ENCODE measurements around the gene ZBBX.

Gene ZBBX

DNA sequence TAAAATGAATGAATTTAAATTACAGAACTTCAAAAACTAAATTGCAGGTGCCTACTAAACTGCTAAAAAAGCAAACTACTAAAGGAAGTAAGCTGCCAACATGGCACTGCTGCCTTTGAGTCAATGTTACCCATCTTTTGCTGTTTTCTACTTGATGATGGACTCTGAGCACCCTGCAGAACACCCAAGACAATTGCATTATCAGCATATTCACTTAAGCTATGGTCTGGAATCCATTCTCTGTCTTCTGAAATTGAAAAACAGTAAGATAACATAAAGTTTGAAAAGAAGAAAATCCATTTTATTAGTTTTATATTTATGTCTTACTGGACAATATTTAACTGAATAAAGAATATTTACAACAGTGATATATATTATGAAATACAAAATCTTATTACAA, 91.4 kb downstream of the ZBBX start:
- Mint-ChIP-seq H3K27ac (no peak overlapping the region), H3K4me3 (no peak overlapping the region), H3K4me1 (ENCODE audit: low read depth) (no peaks in the 10 kb centered on the region), H3K36me3 (ENCODE audit: low read depth) (no peaks in the 10 kb centered on the region), H3K27me3 (ENCODE audit: low read depth) (no peaks in the 10 kb centered on the region), H3K9me3 (no peaks in the 10 kb centered on the region)
- no peak for DNase-seq (ENCODE audit: low spot score)

DNA sequence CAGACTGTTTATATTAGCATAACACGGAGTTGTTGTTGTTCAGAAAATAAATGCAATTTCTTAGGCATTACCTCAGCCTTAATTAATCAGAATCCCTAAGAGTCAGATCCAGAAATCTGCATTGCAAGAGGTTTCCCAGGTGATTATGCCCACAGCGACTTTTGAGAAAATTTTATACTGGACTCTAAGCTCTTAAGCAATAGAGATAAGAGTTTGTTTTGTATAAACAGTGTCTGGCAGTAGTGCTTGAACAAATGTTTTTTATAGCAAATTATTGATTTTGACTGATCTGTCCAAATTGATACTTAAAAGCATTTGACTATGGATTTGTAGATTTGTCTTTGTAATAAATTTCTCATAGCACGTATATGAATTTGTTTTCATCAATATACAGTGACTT, 92.8 kb downstream of the ZBBX start:
- DNase-seq (ENCODE audit: low spot score) = no peak
- H3K36me3 Mint-ChIP-seq (ENCODE audit: low read depth) = no peaks in the 10 kb centered on the region
- H3K9me3 Mint-ChIP-seq = no peaks in the 10 kb centered on the region
- no peaks in the 10 kb centered on the region for H3K4me1 Mint-ChIP-seq (ENCODE audit: low read depth)
- no peak overlapping the region for H3K4me3 Mint-ChIP-seq
- no peak overlapping the region for H3K27ac Mint-ChIP-seq
- no peaks in the 10 kb centered on the region for H3K27me3 Mint-ChIP-seq (ENCODE audit: low read depth)

DNA sequence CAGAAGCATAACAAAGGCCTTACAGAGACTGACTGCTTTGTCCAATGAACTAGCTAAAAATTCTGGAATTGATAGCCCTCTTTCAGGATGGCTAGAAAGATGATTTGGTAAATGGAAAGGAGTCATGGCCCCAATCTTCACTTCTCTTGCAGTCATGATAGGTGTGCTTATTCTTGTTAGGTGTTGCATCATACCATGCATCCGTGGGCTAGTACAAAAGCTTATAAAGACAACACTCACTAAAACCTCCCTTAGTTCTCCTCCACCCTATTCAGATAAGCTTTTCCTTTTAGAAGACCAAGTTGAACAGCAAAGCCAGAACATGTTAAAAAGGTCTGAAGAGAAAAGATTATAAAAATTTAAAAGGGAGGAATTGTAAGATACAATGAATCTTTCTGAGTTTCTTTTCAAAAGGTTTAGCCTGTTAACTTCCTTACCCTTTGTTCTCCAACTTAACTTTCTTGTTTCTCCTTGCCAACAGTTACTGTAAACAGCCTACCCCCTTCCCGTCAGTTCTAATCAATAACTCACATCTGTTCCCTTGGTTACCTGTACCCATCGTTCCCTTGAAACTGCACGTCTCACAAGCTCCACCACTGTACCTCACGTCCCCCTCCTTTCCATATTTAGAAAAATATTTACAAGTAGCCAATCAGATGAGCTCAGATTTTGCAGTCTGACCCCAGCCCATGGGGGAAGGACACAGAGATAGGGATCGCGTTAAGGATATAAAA, 105.8 kb downstream of the ZBBX start:
- Mint-ChIP-seq H3K9me3 (peaks cover 22% of the 10 kb centered on the region), H3K27ac (no peak overlapping the region), H3K4me3 (no peak overlapping the region), H3K36me3 (ENCODE audit: low read depth) (no peaks in the 10 kb centered on the region), H3K27me3 (ENCODE audit: low read depth) (no peaks in the 10 kb centered on the region), H3K4me1 (ENCODE audit: low read depth) (no peaks in the 10 kb centered on the region)
- DNase-seq (ENCODE audit: low spot score) = no peak

DNA sequence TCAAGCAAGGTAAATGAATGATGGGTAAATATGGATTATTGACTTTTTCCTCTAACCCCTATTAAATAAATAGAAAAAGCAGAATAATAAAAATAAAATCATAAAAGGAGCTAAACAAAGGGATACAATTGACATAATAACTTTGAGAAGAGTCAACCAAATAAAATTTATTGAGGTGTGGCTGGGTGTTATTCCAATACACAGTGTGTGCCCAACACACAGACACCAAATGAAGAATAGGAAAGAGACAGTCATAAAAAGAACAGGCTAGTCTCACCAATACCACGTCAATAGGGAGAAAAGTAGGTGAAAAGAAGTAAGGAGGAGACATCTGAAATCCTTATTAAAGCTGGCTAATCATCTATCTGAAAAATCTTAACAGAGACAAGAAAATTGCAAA, 127.1 kb downstream of the ZBBX start:
- Mint-ChIP-seq H3K4me3 (no peak overlapping the region), H3K9me3 (no peaks in the 10 kb centered on the region), H3K27ac (no peak overlapping the region), H3K36me3 (ENCODE audit: low read depth) (no peaks in the 10 kb centered on the region), H3K27me3 (ENCODE audit: low read depth) (no peaks in the 10 kb centered on the region), H3K4me1 (ENCODE audit: low read depth) (no peaks in the 10 kb centered on the region)
- DNase-seq (ENCODE audit: low spot score) = no peak

DNA sequence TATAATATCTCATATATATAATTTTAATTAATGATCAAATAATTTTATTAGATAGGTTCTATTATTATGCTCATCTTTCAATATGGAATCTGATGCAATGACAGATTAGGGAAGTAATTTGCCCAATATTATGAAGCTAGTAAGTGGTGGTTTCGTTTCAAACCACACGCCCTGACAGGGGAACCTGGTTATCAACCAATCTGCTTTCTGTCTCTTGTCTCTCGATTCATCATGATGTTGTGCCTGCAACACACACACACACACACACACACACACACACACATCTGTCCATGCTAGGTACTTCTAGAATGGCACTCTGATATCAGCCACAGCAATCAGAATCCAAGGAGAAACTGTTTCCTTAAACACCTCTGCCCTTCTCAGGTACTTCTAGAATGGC, 128.4 kb downstream of the ZBBX start:
- DNase-seq (ENCODE audit: low spot score) = no peak
- Mint-ChIP-seq H3K27ac (no peak overlapping the region), H3K27me3 (ENCODE audit: low read depth) (no peaks in the 10 kb centered on the region)

DNA sequence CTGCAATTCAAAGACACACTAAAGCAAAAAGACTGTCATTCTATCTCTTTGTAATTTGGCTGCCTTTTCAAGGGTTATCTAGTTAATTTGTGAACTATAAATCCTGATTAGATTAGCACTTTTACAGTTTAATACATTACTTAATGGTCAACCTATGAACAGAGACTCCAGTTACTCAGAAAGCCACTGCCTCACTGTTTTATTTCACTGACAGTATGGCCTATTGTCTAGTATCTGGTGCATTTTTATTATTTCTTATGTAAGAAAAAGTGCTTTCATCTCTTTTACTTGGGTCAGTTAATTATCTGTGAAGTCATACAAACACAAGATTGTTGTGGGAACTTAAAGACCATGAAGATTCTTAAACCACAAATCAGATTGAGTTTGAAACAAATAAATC, 133.8 kb downstream of the ZBBX start:
- Mint-ChIP-seq H3K36me3 (ENCODE audit: low read depth) (no peaks in the 10 kb centered on the region), H3K27ac (no peak overlapping the region), H3K4me1 (ENCODE audit: low read depth) (no peaks in the 10 kb centered on the region), H3K27me3 (ENCODE audit: low read depth) (no peaks in the 10 kb centered on the region), H3K9me3 (no peaks in the 10 kb centered on the region), H3K4me3 (no peak overlapping the region)
- no peak for DNase-seq (ENCODE audit: low spot score)

More for the DNA sequence above, 128.4 kb downstream of the ZBBX start:
- no peaks in the 10 kb centered on the region for H3K36me3 Mint-ChIP-seq (ENCODE audit: low read depth)
- H3K9me3 Mint-ChIP-seq = no peaks in the 10 kb centered on the region
- H3K4me3 Mint-ChIP-seq = no peak overlapping the region
- H3K4me1 Mint-ChIP-seq (ENCODE audit: low read depth) = no peaks in the 10 kb centered on the region

DNA sequence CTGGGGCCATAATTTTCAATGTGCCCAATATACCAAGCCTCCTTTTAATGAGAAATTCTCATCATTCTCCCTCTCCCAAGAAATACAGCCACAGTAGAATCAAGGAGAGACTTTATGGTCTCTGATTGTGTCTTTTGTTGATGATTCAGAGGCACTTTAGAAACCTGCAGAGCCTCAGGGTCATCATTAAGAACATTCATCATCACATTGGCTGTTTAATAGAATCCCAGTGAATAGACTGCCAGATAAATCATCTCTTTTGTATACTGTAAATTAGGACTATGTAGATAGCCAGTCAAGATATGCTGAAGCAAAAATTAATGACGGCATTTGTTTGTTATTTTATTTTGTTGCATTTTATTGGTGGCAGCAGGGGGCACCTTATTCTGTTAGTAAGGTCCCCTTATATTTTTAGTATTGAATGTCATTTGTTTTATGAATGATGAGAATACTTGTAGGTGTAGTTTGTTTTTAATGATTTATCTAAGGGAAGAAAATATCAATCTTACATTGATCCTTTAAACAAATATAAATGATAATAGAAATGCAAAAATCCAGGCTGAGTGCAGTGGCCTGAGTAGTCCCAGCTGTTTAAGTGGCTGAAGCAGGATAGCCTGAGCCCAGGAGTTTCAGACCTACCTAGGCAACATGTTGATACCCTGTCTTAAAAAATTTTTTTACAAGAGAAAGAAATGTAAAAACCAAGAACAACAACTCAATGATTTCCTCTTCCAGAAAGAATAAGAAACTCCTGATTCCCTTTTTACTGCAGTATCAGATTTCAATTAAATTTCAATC, 138.8 kb downstream of the ZBBX start:
- no peaks in the 10 kb centered on the region for H3K9me3 Mint-ChIP-seq
- H3K36me3 Mint-ChIP-seq (ENCODE audit: low read depth) = no peaks in the 10 kb centered on the region
- no peak for DNase-seq (ENCODE audit: low spot score)
- no peak overlapping the region for H3K4me3 Mint-ChIP-seq
- no peak overlapping the region for H3K27ac Mint-ChIP-seq
- H3K4me1 Mint-ChIP-seq (ENCODE audit: low read depth) = no peaks in the 10 kb centered on the region
- H3K27me3 Mint-ChIP-seq (ENCODE audit: low read depth) = no peaks in the 10 kb centered on the region

DNA sequence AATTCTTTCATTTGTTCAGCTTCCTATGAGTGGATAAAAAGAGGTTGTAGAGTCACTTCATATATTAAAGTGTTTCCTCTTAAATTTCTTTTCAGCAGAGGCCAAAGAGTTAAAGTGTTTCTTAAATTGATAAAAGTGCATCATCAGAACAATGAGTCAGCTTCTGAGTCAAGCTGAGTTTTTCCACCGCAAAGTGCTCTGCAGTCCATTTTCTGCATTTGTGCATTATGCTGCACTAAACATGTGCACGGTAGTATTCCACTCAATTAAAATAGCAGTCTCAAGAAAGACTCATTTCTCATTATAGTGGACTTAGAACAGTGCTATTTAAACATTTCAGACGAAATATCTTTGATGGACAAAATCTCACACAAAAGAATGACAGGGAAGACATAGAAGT, 152.0 kb downstream of the ZBBX start:
- H3K4me3 Mint-ChIP-seq = no peak overlapping the region
- H3K27ac Mint-ChIP-seq = no peak overlapping the region
- no peak for DNase-seq (ENCODE audit: low spot score)
- H3K4me1 Mint-ChIP-seq (ENCODE audit: low read depth) = no peaks in the 10 kb centered on the region
- no peaks in the 10 kb centered on the region for H3K36me3 Mint-ChIP-seq (ENCODE audit: low read depth)
- peaks cover 7% of the 10 kb centered on the region for H3K9me3 Mint-ChIP-seq
- H3K27me3 Mint-ChIP-seq (ENCODE audit: low read depth) = no peaks in the 10 kb centered on the region

DNA sequence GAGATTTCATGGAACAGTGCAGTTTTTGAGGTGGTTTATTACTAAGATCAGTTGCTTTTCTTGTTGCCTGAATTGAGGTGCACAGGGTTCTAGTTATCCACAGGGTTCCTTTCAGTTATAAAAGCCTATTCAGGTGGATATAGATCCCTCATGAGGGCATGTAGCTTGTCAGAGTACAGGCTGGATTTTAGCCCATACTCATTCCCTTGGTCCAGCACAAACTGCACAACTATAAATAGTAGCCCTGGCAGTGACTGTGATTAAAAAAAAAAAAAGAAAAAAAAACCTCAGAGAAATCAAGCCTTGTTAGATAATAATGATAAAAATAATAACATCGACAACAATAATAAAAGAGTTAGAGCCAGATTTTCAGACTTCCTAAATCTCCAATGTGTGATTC, 154.3 kb downstream of the ZBBX start:
- no peak overlapping the region for H3K27ac Mint-ChIP-seq
- no peaks in the 10 kb centered on the region for H3K9me3 Mint-ChIP-seq
- no peaks in the 10 kb centered on the region for H3K27me3 Mint-ChIP-seq (ENCODE audit: low read depth)
- no peaks in the 10 kb centered on the region for H3K36me3 Mint-ChIP-seq (ENCODE audit: low read depth)
- no peak overlapping the region for H3K4me3 Mint-ChIP-seq
- DNase-seq (ENCODE audit: low spot score) = no peak
- H3K4me1 Mint-ChIP-seq (ENCODE audit: low read depth) = no peaks in the 10 kb centered on the region

DNA sequence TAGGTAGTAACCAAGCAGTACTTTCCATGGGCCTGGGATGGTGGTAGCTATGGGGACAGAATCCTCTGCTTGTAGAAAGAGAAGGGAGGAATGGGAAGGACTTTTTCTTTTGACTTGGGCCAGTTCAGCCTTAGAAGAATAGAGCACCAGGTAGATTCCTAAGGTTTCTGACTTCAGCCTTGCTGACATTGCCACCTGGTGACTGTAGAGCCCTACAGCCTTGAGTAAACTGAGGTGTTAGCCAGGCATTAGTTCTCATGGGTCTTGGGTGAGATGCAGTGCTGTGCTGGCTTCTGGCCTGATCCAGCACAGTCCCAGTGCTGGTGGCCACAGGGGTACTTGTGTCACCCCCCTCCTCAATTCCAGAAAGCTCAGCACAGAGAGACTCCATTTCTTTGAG, 171.1 kb downstream of the ZBBX start:
- DNase-seq (ENCODE audit: low spot score) = no peak
- H3K27me3 Mint-ChIP-seq (ENCODE audit: low read depth) = no peaks in the 10 kb centered on the region
- H3K27ac Mint-ChIP-seq = no peak overlapping the region
- no peaks in the 10 kb centered on the region for H3K4me1 Mint-ChIP-seq (ENCODE audit: low read depth)
- no peak overlapping the region for H3K4me3 Mint-ChIP-seq
- H3K36me3 Mint-ChIP-seq (ENCODE audit: low read depth) = no peaks in the 10 kb centered on the region
- H3K9me3 Mint-ChIP-seq = peaks cover 11% of the 10 kb centered on the region

DNA sequence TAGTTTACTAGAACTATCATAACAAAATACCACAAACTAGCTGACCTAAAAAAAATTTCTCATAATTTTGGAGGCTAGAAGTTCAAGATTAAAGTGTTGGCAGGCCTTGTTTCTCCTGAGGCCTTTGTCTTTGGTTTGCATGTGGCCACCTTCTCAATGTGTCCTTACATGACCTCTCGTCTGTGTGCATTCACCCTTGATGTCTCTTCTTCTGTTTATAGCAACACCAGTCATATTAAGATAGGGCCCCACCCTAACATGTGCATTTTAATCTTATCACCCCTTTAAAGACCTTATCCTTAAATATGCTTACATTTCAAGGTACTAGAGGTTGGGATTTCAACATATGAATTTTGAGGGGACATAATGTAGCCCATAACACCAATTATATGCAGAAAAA, 177.0 kb downstream of the ZBBX start:
- Mint-ChIP-seq H3K4me3 (no peak overlapping the region), H3K36me3 (ENCODE audit: low read depth) (no peaks in the 10 kb centered on the region), H3K4me1 (ENCODE audit: low read depth) (no peaks in the 10 kb centered on the region), H3K27me3 (ENCODE audit: low read depth) (no peaks in the 10 kb centered on the region), H3K27ac (no peak overlapping the region), H3K9me3 (no peaks in the 10 kb centered on the region)
- DNase-seq (ENCODE audit: low spot score) = no peak

DNA sequence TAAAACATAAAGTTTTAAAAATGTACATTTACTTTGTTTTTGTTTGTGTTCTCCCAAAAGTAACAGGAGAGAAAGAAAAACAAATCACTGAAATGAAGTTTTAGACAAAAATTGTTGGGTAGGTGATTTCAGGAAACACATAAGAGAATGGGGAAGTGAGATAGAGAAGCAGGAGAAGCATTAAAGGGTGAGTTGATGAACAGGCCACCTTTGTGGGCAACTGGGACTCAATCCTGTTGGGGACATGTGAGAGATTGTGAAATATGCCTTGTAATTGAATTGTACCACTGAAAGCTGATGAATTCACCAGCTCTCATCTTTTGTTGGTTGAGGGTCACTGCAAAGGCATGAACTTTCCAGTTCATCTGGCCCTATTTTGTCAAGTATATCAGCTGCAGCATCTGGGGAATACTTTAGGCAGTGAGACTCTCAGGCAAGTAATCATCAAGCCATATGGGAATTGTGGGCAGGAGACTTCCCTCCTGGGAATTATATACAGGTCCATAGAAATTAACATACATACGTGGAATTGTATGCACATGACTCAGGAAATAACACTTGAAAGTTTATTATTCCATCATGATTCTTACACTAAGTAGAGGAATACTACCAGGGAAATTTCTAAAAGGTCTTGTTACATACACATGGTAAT, 181.0 kb downstream of the ZBBX start:
- Mint-ChIP-seq H3K4me1 (ENCODE audit: low read depth) (no peaks in the 10 kb centered on the region), H3K27ac (no peak overlapping the region), H3K27me3 (ENCODE audit: low read depth) (no peaks in the 10 kb centered on the region), H3K4me3 (no peak overlapping the region), H3K9me3 (no peaks in the 10 kb centered on the region), H3K36me3 (ENCODE audit: low read depth) (no peaks in the 10 kb centered on the region)
- DNase-seq (ENCODE audit: low spot score) = no peak
